Osteoblast (primary cell): Measurements from ENCODE around the gene BBLN. TPM values are rescaled to one million over a fixed set of nuclear protein-coding genes. Genes with fewer than 3 reads are reported as not detected.

Experiments used
- DNase-seq: peaks from one replicate; pipeline ENCODE4 v3.0.0; 2011; ENCODE audit warnings: low spot score, mixed read lengths; ENCODE audit not compliant: insufficient read length; ENCODE audit errors: missing footprints
- H2AFZ ChIP-seq: 2 replicates; pipeline ENCODE4 v1.6.0; 2011; ENCODE audit warnings: mild to moderate bottlenecking, low read length
- H3K27ac ChIP-seq: 2 replicates; pipeline ENCODE4 v1.5.1; 2011; ENCODE audit warnings: mild to moderate bottlenecking, low read depth, low read length, moderate library complexity
- H3K27me3 ChIP-seq: 2 replicates; pipeline ENCODE4 v1.6.0; 2012; ENCODE audit warnings: mild to moderate bottlenecking, control low read depth, inconsistent platforms, low read length, moderate library complexity; ENCODE audit not compliant: insufficient read depth
- H3K36me3 ChIP-seq: 2 replicates; pipeline ENCODE4 v1.5.1; 2011; ENCODE audit warnings: mild to moderate bottlenecking, low read length, control low read depth, moderate library complexity; ENCODE audit not compliant: insufficient read depth
- H3K4me1 ChIP-seq: 2 replicates; pipeline ENCODE4 v1.5.1; 2011; ENCODE audit warnings: mild to moderate bottlenecking, low read length, control low read depth, moderate library complexity; ENCODE audit not compliant: insufficient read depth
- H3K4me2 ChIP-seq: 2 replicates; pipeline ENCODE4 v1.6.0; 2011; ENCODE audit warnings: mild to moderate bottlenecking, low read length; ENCODE audit not compliant: insufficient read depth
- H3K4me3 ChIP-seq: fragments of 200-600 bp; sonication (generic); 3 replicates; pipeline ENCODE4 v1.5.1; 2012; ENCODE audit warnings: mild to moderate bottlenecking, low read length, inconsistent platforms; ENCODE audit not compliant: insufficient read depth
- H3K79me2 ChIP-seq: 2 replicates; pipeline ENCODE4 v1.6.0; 2012; ENCODE audit warnings: mild to moderate bottlenecking, low read length, control low read depth, inconsistent platforms; ENCODE audit not compliant: insufficient read depth
- H3K9me3 ChIP-seq: 2 replicates; pipeline ENCODE4 v1.5.1; 2011; ENCODE audit warnings: low read depth, low read length, control low read depth
- H4K20me1 ChIP-seq: 2 replicates; pipeline ENCODE4 v1.6.0; 2012; ENCODE audit warnings: mild to moderate bottlenecking, low read length, control low read depth; ENCODE audit not compliant: insufficient read depth
- total RNA-seq: library from RNA; depleted of rRNA; stranded (reverse); fragments of >200 nt; gene quantifications from 2 replicates; pipeline ENCODE4 v1.2.3, GENCODE V29; 2012
- TF ChIP-seq, protein P1 (sequence below): IDR thresholded peaks from 2 replicates; pipeline ENCODE4 v1.5.1; 2011; ENCODE audit warnings: mild to moderate bottlenecking, low read depth, low read length, moderate library complexity; ENCODE audit errors: extremely low read depth

The BBLN gene
- total RNA-seq, 1 donor, result 33.3 TPM

DNA sequence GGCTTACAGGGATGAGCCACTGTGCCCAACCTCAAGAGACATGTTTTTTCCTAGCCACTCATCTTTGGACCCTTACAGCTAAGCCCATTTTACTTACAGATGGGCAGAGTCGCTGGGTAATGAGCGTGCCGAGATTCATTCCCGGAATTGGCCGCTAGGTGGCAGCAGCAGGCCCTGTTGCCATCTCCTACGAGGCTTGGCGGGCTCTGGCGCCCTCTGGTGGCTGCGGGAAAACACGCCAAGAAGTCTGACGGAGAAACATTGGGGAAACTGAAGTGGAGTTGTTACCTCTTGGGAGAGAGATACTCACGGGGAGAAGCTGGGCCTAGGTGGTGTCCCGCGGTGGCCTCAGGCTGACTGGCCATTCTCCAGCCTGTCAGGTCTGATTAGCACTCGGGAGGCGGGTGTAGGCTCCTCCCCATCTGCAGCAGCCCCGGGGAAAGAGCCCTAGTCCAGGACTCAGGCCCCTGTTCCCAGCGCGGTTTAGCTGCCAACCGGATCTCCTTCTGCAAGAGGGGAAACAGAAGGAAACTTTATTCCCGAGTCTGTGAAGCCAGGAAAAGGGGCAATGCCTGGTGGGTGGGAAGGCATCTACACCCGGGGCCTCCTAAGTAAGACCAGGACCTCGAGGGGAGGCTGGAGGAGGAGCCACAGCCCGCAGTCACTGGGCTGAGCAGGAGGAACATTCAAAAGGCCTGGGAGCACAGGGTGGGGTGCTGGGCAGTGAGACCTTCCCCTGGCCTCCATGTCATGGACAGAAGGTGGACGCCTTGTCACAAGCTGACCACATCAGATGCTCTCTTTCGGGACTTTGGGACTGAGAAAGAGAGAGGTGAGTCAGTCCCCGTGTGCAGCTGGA lies 42.2 kb upstream of the BBLN start:
- no peaks in the 10 kb centered on the region for H3K4me1 ChIP-seq
- no peaks in the 10 kb centered on the region for H3K9me3 ChIP-seq
- peak overlapping the region; percentile 90 for H2AFZ ChIP-seq
- no peak overlapping the region for H3K27ac ChIP-seq
- peak overlapping the region; percentile 53 for H3K4me3 ChIP-seq
- DNase-seq, result peak; percentile 97
- H3K79me2 ChIP-seq, result no peaks in the 10 kb centered on the region
- TF ChIP-seq, protein P1, sequence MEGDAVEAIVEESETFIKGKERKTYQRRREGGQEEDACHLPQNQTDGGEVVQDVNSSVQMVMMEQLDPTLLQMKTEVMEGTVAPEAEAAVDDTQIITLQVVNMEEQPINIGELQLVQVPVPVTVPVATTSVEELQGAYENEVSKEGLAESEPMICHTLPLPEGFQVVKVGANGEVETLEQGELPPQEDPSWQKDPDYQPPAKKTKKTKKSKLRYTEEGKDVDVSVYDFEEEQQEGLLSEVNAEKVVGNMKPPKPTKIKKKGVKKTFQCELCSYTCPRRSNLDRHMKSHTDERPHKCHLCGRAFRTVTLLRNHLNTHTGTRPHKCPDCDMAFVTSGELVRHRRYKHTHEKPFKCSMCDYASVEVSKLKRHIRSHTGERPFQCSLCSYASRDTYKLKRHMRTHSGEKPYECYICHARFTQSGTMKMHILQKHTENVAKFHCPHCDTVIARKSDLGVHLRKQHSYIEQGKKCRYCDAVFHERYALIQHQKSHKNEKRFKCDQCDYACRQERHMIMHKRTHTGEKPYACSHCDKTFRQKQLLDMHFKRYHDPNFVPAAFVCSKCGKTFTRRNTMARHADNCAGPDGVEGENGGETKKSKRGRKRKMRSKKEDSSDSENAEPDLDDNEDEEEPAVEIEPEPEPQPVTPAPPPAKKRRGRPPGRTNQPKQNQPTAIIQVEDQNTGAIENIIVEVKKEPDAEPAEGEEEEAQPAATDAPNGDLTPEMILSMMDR, result peak; percentile 100
- H4K20me1 ChIP-seq, result no peaks in the 10 kb centered on the region
- peaks cover 5% of the 10 kb centered on the region for H3K36me3 ChIP-seq
- peak overlapping the region; percentile 76 for H3K4me2 ChIP-seq
- H3K27me3 ChIP-seq, result no peaks in the 10 kb centered on the region

DNA sequence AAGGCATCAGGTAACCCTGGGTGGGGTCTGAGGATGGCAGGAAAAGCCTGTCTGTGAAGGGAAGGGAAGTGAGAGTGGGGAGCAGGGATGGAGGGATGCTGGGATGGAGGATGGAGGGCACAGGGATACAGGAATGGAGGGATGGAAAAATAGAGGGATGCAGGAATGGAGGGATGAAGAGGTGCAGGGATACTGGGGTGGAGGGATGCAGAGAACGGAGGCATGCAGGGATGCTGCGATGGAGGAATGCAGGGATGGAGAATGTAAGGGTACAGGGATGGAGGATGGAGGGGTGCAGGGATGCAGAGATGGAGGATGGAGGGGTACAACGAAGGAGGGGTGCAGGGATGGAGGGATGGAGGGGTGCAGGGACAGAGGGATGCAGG lies 41.6 kb upstream of the BBLN start:
- no peaks in the 10 kb centered on the region for H3K27me3 ChIP-seq
- peaks cover 5% of the 10 kb centered on the region for H3K36me3 ChIP-seq
- H2AFZ ChIP-seq, result no peak overlapping the region
- no peaks in the 10 kb centered on the region for H4K20me1 ChIP-seq
- peak overlapping the region; percentile 76 for H3K4me2 ChIP-seq
- H3K4me3 ChIP-seq, result no peak overlapping the region
- DNase-seq, result peak; percentile 53
- TF ChIP-seq, protein P1, result no peak
- no peaks in the 10 kb centered on the region for H3K4me1 ChIP-seq
- no peaks in the 10 kb centered on the region for H3K79me2 ChIP-seq
- H3K9me3 ChIP-seq, result no peaks in the 10 kb centered on the region
- H3K27ac ChIP-seq, result no peak overlapping the region

DNA sequence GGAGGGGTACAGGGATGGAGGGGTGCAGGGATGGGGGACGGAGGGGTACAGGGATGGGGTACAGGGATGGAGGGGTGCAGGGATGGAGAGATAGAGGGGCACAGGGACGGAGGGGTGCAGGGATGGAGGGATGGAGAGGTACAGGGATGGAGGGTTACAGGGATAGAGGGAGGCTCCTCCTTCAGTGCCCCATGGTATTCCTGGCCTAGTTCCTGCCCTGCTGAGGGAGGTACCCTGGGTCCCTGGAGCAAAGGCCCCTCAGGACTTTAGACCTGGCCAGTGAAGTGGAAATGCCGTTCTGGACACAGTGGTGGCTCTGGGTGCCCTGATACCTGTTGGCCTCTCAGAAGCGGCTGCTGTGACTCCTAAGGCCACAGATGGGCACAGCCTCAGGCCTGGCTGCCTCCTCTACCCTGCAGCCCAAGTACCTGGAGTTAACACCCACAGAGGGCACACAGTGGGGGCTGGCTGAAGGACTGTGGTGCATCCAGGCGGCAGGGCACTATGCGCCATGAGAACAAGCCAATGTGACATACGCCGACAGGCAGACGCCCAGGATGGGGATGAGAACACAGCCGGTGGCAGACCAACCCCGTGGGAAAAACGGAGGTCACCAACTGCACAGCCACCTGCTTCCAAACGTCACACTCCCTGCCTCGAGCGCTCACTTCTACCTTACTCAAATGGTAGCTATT lies 40.9 kb upstream of the BBLN start:
- no peak overlapping the region for H3K4me3 ChIP-seq
- no peaks in the 10 kb centered on the region for H3K9me3 ChIP-seq
- no peak overlapping the region for H3K4me2 ChIP-seq
- DNase-seq, result peak; percentile 65
- peaks cover 5% of the 10 kb centered on the region for H3K36me3 ChIP-seq
- H3K27me3 ChIP-seq, result no peaks in the 10 kb centered on the region
- no peak overlapping the region for H3K27ac ChIP-seq
- H3K4me1 ChIP-seq, result no peaks in the 10 kb centered on the region
- no peak overlapping the region for H2AFZ ChIP-seq
- H3K79me2 ChIP-seq, result no peaks in the 10 kb centered on the region
- no peaks in the 10 kb centered on the region for H4K20me1 ChIP-seq
- TF ChIP-seq, protein P1, result no peak

DNA sequence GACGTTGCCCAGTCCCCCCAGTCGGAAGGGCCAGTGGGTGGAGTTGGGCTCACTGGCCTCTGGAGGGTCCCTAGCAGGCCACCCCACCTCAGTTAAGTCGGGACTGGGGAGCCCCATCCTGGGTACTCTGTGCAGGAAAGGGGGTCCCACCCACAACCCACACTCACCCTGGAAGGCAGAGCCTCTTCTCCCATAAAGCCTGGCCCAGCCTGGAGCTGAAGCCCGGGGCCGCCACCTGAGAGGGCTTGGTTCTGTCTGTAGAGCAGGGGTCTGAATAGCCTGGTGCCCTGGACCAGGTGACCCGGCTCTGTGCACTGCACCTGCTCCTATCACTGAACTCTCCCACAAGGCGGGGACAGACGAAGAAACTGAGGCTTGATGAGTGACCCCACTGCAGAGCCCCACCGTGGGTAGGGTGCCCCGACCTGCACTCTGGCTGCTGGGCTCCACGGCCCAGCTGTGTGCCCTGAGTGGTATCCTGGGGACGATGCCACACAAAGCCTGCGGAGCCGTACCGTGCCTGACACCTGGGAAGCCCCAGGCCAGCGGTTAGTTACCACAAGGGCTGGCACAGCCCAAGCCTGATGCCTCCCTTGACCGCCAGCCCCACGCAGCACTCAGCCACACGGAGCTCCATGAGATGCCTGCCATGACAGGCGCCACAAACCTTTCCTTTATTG lies 39.9 kb upstream of the BBLN start:
- H4K20me1 ChIP-seq, result peaks cover 9% of the 10 kb centered on the region
- peaks cover 6% of the 10 kb centered on the region for H3K79me2 ChIP-seq
- H2AFZ ChIP-seq, result no peak overlapping the region
- peak; percentile 58 for DNase-seq
- H3K4me2 ChIP-seq, result no peak overlapping the region
- H3K27me3 ChIP-seq, result no peaks in the 10 kb centered on the region
- TF ChIP-seq, protein P1, result no peak
- H3K4me3 ChIP-seq, result no peak overlapping the region
- H3K27ac ChIP-seq, result no peak overlapping the region
- H3K36me3 ChIP-seq, result peaks cover 13% of the 10 kb centered on the region
- H3K4me1 ChIP-seq, result no peaks in the 10 kb centered on the region
- no peaks in the 10 kb centered on the region for H3K9me3 ChIP-seq
